ENCODE data around the gene GART. TPM values are rescaled to one million over a fixed set of nuclear protein-coding genes. Genes with fewer than 3 reads are reported as not detected.

The GART gene
- polyA plus RNA-seq, 3 donors: 64.6 to 83.2 (median 83.0) TPM

DNA sequence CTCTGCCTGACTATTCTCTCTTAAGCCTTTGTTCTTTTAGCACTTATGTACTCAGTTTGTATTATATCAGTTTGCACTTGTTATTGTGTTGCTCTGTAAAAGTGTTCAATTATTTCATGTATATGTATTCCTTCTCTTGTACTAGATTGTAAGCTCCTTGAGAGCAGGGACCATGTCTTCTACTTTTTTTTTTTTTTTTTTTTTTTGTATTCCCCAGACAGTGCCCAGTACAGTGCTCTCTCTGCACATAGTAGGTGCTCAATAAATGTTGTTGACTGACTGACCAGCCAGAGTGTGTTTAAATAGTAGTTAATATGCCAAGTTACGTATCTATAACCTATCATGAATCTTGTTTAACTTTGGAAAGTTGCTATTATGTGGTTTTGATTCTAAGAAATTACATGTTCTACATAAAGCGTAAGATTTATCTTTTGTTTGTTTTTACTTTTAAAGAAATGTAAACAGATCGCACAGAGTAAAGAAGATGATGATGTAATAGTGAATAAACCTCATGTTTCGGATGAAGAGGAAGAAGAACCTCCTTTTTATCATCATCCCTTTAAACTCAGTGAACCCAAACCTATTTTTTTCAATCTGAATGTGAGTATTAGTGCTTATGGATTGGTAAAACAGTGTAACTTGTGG is 17.0 kb upstream of the GART start:
- DNase-seq: no peak

DNA sequence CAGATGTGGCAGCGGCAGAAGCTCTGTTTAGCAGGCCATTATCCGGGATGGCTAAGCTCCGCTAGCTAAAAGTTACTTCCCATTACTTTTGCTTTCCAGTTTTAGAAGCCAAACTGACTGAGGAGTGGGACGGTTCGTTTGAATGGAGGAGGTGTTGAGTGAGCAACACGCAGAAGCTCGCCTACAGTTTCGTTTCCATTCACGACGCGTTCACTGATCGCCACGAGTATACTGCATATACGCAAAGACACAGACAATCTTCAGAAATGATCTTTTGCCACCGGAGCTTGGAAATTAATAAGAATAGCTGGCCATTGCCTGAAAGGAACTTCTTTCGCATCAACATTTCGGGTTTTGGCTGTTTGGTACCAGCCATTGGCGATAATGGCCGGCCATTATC is 15.5 kb upstream of the GART start:
- no peak for DNase-seq

DNA sequence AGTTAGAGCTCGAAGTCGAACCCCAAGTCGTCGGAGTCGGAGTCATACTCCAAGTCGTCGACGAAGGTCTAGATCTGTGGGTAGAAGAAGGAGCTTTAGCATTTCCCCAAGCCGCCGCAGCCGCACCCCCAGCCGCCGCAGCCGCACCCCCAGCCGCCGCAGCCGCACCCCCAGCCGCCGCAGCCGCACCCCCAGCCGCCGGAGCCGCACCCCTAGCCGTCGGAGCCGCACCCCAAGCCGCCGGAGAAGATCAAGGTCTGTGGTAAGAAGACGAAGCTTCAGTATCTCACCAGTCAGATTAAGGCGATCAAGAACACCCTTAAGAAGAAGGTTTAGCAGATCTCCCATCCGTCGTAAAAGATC is 13.0 kb upstream of the GART start:
- DNase-seq: no peak

DNA sequence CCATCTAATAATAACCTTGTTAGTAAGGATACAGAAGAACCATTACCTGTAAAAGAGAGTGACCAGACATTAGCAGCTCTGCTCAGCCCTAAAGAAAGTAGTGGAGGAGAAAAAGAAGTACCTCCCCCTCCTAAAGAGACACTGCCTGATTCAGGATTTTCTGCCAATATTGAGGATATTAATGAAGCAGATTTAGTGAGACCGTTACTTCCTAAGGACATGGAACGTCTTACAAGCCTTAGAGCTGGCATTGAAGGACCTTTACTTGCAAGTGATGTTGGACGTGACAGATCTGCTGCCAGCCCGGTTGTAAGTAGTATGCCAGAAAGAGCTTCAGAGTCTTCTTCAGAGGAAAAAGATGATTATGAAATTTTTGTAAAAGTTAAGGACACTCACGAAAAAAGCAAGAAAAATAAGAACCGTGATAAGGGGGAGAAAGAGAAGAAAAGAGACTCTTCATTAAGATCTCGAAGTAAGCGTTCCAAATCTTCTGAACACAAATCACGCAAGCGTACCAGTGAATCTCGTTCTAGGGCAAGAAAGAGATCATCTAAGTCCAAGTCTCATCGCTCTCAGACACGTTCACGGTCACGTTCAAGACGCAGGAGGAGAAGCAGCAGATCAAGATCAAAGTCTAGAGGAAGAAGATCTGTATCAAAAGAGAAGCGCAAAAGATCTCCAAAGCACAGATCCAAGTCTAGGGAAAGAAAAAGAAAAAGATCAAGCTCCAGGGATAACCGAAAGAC is 12.5 kb upstream of the GART start:
- no peak for DNase-seq

DNA sequence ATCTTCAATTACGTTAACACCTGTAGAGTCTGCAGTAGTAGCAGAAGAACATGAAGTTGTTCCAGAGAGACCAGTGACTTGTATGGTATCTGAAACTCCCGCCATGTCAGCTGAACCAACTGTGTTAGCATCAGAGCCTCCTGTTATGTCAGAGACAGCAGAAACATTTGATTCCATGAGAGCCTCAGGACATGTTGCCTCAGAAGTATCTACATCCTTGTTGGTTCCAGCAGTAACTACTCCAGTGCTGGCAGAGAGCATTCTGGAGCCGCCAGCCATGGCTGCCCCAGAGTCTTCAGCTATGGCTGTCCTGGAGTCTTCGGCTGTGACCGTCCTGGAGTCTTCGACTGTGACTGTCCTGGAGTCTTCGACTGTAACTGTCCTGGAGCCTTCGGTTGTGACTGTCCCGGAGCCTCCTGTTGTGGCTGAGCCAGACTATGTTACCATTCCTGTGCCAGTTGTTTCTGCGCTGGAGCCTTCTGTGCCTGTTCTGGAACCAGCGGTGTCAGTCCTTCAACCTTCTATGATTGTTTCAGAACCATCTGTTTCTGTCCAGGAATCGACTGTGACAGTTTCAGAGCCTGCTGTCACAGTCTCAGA is 11.2 kb upstream of the GART start:
- DNase-seq: no peak

DNA sequence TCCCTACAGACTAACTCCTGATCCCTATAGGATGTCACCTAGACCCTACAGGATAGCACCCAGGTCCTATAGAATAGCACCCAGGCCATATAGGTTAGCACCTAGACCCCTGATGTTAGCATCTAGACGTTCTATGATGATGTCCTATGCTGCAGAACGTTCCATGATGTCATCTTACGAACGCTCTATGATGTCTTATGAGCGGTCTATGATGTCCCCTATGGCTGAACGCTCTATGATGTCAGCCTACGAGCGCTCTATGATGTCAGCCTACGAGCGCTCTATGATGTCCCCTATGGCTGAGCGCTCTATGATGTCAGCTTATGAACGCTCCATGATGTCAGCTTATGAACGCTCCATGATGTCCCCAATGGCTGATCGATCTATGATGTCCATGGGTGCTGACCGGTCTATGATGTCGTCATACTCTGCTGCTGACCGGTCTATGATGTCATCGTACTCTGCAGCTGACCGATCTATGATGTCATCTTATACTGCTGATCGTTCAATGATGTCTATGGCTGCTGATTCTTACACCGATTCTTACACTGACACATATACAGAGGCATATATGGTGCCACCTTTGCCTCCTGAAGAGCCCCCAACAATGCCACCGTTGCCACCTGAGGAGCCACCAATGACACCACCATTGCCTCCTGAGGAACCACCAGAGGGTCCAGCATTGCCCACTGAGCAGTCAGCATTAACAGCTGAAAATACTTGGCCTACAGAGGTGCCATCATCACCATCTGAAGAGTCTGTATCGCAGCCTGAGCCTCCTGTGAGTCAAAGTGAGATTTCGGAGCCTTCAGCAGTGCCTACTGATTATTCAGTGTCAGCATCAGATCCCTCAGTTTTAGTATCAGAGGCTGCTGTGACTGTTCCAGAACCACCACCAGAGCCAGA is 10.4 kb upstream of the GART start:
- no peak for DNase-seq

DNA sequence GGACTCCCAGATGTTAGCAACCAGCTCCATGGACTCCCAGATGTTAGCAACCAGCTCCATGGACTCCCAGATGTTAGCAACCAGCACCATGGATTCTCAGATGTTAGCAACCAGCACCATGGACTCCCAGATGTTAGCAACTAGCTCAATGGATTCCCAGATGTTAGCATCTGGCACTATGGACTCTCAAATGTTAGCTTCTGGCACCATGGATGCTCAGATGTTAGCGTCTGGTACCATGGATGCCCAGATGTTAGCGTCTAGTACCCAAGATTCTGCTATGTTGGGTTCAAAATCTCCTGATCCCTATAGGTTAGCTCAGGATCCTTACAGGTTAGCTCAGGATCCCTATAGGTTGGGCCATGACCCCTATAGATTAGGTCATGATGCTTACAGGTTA is 9.7 kb upstream of the GART start:
- no peak for DNase-seq

DNA sequence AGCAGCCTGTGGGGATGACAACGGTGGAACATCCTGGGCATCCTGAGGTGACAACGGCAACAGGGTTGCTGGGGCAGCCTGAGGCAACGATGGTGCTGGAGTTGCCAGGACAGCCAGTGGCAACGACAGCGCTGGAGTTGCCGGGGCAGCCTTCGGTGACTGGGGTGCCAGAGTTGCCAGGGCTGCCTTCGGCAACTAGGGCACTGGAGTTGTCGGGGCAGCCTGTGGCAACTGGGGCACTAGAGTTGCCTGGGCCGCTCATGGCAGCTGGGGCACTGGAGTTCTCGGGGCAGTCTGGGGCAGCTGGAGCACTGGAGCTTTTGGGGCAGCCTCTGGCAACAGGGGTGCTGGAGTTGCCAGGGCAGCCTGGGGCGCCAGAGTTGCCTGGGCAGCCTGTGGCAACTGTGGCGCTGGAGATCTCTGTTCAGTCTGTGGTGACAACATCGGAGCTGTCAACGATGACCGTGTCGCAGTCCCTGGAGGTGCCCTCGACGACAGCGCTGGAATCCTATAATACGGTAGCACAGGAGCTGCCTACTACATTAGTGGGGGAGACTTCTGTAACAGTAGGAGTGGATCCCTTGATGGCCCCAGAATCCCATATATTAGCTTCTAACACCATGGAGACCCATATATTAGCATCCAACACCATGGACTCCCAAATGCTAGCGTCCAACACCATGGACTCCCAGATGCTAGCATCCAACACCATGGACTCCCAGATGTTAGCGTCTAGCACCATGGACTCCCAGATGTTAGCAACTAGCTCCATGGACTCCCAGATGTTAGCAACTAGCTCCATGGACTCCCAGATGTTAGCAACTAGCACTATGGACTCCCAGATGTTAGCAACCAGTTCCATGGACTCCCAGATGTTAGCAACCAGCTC is 9.1 kb upstream of the GART start:
- no peak for DNase-seq

DNA sequence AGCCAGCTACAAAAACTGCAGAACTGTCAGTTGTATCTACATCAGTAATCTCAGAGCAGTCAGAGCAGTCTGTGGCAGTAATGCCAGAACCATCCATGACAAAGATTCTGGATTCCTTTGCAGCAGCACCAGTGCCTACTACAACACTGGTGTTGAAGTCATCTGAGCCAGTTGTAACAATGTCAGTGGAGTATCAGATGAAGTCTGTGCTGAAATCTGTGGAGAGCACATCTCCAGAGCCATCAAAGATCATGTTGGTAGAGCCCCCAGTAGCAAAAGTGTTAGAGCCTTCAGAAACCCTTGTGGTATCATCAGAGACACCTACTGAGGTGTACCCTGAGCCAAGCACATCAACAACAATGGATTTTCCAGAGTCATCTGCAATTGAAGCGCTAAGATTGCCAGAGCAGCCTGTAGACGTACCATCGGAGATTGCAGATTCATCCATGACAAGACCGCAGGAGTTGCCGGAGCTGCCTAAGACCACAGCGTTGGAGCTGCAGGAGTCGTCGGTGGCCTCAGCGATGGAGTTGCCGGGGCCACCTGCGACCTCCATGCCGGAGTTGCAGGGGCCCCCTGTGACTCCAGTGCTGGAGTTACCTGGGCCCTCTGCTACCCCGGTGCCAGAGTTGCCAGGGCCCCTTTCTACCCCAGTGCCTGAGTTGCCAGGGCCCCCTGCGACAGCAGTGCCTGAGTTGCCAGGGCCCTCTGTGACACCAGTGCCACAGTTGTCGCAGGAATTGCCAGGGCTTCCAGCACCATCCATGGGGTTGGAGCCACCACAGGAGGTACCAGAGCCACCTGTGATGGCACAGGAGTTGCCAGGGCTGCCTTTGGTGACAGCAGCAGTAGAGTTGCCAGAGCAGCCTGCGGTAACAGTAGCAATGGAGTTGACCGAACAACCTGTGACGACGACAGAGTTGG is 8.2 kb upstream of the GART start:
- DNase-seq: no peak

DNA sequence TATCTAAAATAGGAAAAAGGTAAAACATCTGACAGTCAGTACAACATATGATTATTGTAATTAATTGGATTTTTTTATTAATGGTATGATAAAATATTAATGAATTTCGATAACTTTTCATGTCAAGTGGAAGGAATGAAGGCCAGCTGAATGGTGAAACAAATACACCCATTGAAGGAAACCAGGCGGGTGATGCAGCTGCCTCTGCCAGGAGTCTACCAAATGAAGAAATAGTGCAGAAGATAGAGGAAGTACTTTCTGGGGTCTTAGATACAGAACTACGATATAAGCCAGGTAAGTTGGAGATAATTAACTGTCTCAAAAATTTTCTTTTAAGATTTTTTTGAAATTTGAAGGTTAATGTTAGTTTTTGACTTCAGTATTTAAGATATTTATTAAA is 4.2 kb upstream of the GART start:
- no peak for DNase-seq

DNA sequence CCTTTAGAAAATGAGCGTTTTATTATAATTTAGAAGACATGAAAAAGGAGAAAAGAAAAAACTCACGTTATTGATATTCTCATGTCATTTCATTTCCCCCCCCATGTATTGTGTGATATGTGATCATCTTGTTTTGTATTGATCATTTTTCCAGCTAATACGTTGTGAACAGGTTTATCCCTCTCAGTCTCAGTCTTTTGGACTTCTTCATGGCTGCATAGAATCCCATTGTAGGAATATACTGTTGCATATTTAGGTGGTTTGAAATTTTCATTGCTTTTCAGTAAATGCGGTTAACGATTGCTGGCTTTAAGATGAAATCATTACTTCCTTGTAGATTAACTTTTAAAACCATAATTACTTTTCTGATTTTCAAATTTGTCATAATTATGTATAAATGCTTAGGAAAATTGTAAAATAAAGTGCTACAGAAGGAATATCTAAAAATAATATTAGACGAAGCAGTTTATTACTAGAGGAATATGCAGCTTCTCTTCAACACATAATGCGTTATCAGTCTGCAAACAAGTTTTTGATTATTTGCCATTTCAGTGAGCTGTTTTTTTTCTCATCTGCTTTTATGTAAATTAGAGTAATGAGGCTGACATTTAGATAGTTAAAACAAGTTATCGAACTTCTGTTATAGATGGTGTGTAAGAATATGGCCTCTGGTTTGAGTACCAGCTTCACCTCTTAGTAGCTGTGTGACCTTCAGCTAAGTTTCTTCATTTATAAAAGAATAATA is 2.7 kb upstream of the GART start:
- no peak for DNase-seq

DNA sequence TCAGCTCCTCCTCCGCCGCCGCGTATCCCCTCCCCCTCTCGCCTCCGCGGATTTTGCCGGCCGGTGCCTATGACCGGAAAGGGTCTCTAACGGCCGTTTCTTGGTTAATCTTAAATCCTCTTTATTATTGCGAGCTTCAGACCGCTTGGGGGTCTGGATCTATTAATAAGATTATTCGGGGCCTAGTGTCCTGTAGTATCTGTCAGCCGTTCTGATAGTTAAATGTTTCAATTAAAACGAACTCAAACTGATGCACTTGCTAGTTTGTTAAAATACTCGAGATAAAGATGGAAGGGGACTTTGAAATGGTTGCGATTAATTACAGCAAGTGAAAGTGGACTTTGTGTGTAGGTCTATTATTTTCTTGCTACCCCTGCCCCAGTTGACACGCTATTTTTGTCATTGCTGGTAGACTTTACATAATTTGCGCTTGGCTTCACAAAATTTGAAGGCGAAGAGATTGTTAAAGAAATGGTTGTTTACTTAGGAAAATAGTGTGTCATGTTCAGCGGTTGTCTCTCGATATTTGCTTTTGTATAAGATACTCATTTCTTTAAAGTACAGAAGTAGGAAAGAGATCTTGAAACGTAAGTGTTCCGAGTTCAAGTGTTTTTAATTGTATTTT is 1.7 kb upstream of the GART start:
- no peak for DNase-seq

DNA sequence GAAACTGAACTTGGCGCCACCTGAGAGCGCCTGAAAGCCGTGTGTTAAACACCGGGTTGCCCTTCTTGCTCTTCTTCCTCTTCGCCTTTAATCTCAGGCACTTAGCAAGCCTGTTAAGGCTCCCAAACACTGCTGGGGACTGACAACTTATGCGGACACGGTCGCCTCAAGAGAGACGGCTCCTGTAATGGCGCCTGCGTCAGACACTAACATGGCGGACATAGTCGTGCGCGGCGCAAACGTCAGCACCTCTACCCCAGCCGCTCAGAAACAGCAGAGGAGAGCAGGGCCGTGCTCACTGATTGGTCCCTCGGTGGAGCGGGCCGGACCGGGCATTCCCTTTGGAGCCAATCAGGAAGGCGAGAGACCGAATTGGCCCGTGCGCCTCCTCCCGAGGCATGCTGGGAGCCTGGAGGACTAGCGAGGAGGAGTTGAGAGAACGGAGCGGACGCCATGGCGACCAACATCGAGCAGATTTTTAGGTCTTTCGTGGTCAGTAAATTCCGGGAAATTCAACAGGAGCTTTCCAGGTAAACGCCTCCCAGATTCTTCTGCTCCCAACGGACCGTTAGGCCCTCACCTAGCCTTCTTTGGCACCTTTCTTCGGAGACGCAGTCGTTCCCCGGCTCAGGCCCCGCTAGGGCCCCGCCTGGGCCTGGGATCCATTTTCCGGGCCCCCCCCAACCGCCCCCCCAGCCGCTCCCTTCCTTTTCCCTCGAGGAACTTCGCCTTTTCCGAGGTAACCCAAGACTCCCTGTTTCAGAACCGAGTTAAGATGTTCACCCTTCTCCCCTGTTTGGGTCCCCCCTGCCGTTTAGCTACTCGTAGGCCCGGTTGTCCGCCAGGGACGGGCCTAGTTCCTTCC is 955 bp upstream of the GART start, which contains the start of gene SON:
SON (plus strand) TSS at position 399 of the 865 bp plus-strand sequence; CDS start at position 454, 55 bp downstream.
- peak; percentile 99 for DNase-seq

DNA sequence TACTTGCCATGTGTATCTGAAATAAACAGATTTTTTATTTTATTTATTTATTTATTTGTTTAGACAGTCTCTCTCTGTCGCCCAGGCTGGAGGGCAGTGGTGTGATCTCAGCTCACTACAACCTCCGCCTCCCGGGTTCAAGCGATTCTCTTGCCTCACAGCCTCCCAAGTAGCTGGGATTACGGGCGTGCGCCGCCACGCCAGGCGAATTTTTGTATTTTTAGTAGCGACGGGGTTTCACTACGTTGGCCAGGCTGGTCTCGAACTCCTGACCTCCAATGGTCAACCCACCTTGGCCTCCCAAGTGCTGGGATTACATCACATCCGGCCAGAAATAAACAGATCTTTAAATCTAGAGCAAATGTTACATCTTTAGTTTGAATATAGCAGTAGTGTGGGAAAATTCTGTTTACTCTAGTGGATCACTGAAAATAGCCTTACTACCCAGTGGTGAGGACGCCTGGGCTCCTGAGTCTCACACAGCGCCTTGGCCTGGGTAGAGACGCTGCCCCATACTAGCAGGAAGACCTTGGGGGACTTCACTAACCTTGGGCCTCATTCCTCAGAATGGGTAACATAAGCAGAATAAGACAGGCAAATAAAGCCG is 709 bp downstream of the GART start:
- DNase-seq: peak; percentile 7

DNA sequence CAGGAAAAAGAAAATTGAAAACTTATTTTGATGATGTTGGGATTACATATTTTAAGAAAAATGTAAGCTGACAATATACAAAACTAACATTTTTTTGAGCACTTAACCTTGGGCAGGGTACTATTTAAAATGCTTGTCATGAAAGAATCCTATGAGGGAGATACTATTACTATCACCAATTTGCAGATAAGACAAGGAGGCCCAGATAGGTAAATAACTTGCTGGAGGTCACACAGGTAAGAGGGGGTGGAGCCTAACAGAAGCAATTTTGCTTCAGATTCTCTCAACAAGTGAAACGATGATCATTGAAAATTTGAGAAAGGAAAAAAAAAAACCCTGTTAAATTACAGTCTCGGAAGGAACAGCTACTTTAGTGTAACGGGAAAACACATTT is 1.2 kb downstream of the GART start:
- DNase-seq: no peak

DNA sequence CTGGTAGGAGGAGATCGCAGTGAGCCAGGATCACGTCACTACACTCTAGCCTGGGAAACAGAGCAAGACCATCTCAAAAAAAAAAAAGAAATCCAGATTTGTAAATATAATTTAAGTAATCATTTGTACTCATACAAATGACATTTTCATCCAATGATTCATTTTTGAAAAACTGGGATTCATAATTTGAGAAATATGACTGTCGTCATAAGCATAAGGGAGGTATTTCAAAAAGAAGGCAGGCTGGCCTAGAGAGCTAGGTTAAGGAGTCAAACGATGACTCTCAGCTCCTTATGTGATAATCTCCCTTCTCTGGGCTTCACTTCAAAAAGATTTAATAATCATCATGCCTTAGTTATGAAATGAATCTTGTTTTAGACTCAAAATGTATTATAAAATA is 2.3 kb downstream of the GART start:
- DNase-seq: no peak

DNA sequence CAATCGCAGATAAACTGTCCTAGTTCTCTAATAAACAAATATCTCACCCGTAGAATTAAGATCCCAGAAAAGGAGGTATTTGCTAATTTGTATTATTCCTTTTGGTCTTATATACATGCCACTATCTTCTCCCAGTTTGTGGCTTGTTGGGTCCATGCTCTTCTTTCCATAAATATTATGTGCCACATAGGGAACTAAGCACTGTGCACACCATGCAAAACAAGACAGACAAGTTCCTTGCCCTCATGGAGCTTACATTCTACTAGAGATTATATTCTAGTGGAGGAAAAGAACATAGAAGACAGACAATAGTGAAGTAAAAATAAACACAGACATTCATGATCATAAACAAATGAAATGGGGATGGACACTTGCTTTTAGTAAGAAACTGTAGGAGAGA is 4.7 kb downstream of the GART start:
- no peak for DNase-seq

All from renal pelvis (tissue), 4 donors.